Jurkat, Clone E6-1 (cell line): Measurements from ENCODE around the gene PCSK6.
"Not testable (repeated sequence)": the region's sequence is repeated elsewhere in the genome, so short reads cannot be mapped to it uniquely, and the experiment has no call there.

Experiments used
- DNase-seq: peaks from one replicate; pipeline ENCODE4 v3.0.0-alpha.2; 2011; ENCODE audit warnings: low read depth, low spot score
- H3K4me3 ChIP-seq: 2 replicates; pipeline ENCODE4 v1.5.1; 2011; ENCODE audit warnings: mild to moderate bottlenecking, low read length, control low read depth, moderate library complexity

The PCSK6 gene

GRCh38 chr15:101424984-101425383 lies 64.5 kb downstream of the PCSK6 start:
- DNase-seq, result no peak
- H3K4me3 ChIP-seq, result no peak overlapping the region

GRCh38 chr15:101420232-101420631 lies 69.3 kb downstream of the PCSK6 start:
- H3K4me3 ChIP-seq, result no peak overlapping the region
- no peak for DNase-seq

DNA sequence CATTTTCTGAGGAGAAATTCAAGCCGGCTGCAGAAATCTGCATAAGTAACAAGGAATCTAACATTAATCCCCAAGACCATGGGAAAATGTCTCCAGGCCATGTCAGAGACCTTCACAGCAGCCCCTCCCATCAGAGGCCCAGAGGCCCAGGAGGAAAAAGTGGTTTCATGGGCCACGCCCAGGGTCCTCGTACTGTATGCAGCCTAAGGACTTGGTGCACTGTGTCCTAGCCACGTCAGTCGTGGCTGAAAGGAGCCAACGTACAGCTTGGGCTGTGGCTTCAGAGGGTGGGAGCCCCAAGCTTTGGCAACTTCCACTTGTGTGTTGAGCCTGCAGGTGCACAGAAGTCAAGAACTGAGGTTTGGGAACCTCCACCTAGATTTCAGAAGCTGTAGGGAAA lies 73.0 kb downstream of the PCSK6 start:
- H3K4me3 ChIP-seq, result not testable (repeated sequence)

DNA sequence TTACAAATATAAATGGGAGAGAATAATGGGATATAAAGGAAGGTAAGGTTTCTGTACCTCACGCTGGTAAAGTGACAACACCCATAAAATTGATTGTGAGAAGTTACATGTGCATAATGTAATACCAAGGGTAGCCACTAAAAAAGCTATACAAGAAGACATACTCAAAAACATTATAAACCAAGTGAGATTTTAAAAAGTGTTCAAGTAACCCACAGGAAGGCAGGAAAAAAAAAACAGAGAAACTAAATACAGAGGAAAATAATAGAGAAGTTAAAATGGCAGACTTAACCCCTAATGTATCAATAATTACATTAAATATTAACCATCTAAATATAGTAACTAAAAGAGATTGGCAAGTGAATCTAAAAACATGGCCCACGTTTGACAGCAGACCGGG lies 76.3 kb downstream of the PCSK6 start:
- no peak overlapping the region for H3K4me3 ChIP-seq
- no peak for DNase-seq

More for the DNA sequence above, 73.0 kb downstream of the PCSK6 start:
- DNase-seq, result not testable (repeated sequence)

GRCh38 chr15:101411581-101411980 lies 77.9 kb downstream of the PCSK6 start:
- DNase-seq, result no peak
- H3K4me3 ChIP-seq, result no peak overlapping the region

DNA sequence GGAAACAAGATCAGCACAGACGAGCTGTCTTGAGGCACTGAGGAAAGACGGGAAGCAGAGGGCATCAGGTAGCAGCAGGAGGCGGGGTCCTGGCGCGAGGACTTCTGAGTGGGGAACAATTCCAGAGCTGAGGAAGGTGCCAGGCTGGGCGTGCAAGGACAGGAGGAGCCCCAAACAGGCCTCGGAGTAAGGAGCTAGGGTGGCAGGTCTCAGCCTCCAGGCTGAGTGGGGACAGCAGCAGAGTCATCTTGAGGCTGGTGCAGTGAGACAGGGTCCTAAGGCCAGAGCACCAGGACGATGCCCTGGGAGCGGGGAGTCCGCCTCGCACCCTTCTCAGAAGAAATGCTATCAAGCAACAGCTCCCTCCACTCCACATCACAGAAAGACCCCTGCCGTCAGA lies 78.4 kb downstream of the PCSK6 start:
- DNase-seq, result no peak
- H3K4me3 ChIP-seq, result no peak overlapping the region

- no peak overlapping the region for H3K4me3 ChIP-seq
Observed at GRCh38 chr15:101410612-101411011, 78.9 kb downstream of the PCSK6 start.

DNA sequence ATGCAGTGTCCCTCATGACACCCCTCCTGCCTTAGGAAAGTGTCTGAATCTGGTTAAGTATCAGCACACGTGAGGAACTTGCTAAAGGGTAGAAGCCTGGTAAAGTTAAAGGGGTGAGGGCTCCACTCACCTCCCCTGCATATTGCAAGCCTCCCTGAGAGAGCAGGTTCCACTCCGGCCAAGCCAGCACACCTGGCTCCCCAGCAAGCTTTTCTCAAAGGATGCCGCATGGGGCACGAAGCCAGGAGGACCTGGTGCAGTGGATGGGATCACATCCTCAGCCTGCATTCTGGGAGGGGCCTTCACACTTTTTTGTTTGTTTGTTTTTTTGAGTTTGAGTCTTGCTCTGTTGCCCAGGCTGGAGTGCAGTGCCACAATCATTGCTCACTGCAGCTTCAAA lies 79.9 kb downstream of the PCSK6 start:
- DNase-seq, result no peak
- no peak overlapping the region for H3K4me3 ChIP-seq

More at GRCh38 chr15:101410612-101411011, 78.9 kb downstream of the PCSK6 start:
- no peak for DNase-seq

- no peak for DNase-seq
- H3K4me3 ChIP-seq, result no peak overlapping the region
Observed at GRCh38 chr15:101407966-101408775, 81.3 kb downstream of the PCSK6 start.

DNA sequence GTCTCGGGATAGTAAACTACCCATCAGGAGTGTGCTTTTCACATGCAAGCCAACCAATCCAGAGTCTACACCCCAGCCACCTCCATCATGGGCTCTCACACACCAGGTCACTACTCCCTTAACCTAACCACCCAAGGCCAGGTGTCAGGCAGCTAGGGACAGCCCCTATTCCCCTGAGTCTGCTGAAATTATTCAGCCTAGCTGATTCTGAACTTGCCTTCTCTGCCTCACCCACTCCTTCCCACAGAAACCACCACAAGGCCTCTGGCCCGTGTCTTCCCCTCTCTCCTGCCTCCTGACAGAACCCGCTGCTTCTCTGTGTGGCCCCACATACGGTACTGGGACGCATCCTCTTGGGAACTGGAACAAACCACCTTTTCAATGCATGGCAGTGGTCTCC lies 82.1 kb downstream of the PCSK6 start:
- DNase-seq, result no peak
- H3K4me3 ChIP-seq, result no peak overlapping the region

- no peak overlapping the region for H3K4me3 ChIP-seq
- DNase-seq, result no peak
Observed at GRCh38 chr15:101406526-101407195, 82.8 kb downstream of the PCSK6 start.

GRCh38 chr15:101406036-101406435 lies 83.5 kb downstream of the PCSK6 start:
- DNase-seq, result no peak
- no peak overlapping the region for H3K4me3 ChIP-seq

DNA sequence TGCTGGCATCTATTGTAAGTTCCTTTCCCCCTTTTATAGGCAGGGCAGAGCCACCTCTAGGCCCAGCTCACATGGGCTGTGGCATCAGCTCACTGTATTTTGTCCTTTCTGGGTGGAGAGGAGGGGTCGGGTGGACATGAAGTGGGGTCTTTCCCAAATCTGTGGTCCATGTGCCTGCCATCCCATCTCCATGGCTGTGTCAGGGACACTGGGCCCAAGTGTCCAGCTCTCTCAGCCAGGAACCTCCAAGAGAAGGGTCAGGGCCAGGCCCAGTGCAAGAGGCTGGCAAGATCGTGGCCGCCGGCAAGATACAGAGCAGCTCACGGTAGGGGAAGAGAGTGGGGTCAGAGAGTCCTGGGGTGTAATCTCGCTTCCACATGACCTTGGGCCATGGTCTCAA lies 85.3 kb downstream of the PCSK6 start:
- DNase-seq, result no peak
- no peak overlapping the region for H3K4me3 ChIP-seq

- H3K4me3 ChIP-seq, DNase-seq: not testable (repeated sequence)
Observed at GRCh38 chr15:101402883-101403282, 86.6 kb downstream of the PCSK6 start.

GRCh38 chr15:101401286-101401685 lies 88.2 kb downstream of the PCSK6 start:
- H3K4me3 ChIP-seq, result no peak overlapping the region
- no peak for DNase-seq

DNA sequence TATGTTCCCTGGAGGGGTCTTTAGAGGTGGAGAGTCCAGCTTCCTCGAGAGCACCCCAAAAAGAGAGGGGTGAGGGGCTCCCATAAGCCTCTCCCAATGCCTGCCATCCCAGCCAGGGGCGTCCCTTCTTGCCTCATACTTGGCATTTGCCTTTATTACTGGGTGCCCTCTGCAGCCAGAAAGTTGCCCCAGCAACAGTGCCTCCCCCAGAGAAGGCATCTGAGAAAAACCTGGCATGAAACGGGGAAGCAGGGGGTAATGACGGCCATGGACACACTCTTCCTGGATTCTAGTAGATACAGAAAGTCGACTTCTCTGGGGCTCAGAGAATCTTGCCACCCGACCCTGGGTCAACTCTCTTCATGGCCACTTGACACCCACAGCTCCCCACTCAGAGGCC lies 90.1 kb downstream of the PCSK6 start:
- no peak for DNase-seq
- H3K4me3 ChIP-seq, result no peak overlapping the region

DNA sequence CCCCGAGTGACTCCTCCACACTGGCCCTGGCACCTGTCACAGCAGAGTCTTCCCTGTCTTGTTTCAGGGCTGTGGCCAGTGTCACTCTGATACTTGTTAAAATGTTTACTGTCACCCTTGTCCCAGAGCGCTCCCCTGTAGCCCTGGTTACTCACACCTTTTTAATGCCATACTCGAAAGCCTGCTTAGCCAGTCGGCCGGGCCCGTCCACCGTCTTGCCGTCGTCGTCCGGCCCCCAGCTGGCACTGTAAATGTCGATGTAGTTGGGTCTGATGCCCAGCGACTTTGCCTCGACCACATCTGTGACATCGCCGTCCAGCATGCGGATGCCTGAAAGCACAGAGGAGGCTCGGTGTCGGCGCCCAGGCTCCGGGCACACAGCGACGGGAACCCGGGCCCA lies 91.3 kb downstream of the PCSK6 start:
- no peak for DNase-seq
- H3K4me3 ChIP-seq, result no peak overlapping the region

DNA sequence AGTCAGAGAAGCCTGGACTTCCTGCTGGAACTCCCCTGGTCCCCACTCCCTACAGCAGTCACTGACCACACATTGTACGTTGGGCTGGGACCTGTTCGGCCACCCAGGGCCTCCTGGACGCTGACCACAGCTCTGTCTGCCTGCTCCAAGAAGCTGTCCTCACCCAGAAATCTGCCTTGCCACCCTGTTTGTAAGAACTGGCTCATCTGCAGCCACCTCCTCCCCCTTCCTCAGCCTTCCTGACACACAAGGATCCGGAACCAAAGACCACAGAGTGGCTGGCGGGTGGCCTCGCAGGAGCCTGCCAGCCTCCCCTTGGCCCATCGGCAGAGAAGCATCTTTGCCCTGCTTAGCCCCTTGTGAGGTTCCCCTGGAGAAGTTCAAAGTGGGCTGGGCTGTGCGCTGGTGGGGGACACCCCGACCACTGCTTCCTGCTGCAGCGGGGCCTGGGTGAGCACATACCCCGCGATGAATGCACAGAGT lies 91.9 kb downstream of the PCSK6 start:
- H3K4me3 ChIP-seq, result no peak overlapping the region
- DNase-seq, result no peak

GRCh38 chr15:101396484-101397261 lies 92.8 kb downstream of the PCSK6 start:
- DNase-seq, result no peak

GRCh38 chr15:101394654-101395053 lies 94.9 kb downstream of the PCSK6 start:
- DNase-seq, result no peak
- no peak overlapping the region for H3K4me3 ChIP-seq

More at GRCh38 chr15:101396484-101397261, 92.8 kb downstream of the PCSK6 start:
- no peak overlapping the region for H3K4me3 ChIP-seq
